ENCODE measurements around the gene BTC. TPM values are rescaled to one million over a fixed set of nuclear protein-coding genes. Genes with fewer than 3 reads are reported as not detected.

BTC gene
- total and polyA plus RNA-seq, 9 donors: 2.5 to 7.1 (median 3.4) TPM

DNA sequence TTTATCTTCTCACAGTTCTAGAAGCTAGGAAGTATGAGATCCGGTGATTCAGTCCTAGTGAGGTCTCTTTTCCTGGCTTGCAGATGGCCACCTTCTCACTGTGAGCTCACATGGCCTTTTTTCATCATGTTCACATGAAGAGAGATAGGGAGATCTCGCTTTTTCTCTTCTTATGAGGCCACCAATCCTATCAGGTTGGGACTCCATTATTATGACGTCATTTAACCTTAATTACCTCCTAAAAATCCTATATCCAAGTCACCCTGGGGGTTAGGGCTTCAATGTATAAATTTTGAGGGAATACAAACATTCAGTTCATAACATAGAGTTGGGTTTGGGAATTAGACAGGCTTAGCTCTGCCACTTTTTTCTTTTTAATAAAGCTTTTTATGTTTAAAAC is 6.0 kb upstream of the BTC start:
- DNase-seq: no peak
- Histone ChIP-seq H3K4me1 (ENCODE audit: control insufficient read depth, insufficient read depth, low read length) (no peaks in the 10 kb centered on the region), H3K27me3 (ENCODE audit: control insufficient read depth, insufficient read depth, low read length) (no peaks in the 10 kb centered on the region), H3K9me3 (replicated peaks; ENCODE audit: control insufficient read depth, low read depth, low read length) (no peaks in the 10 kb centered on the region), H3K36me3 (ENCODE audit: control insufficient read depth, insufficient read depth, low read length) (no peaks in the 10 kb centered on the region), H3K4me3 (ENCODE audit: low read length) (no peak overlapping the region), H3K27ac (ENCODE audit: low read length) (no peak overlapping the region)
- WGBS (ENCODE audit: insufficient coverage): no CpG with 5 or more reads among the region's 3 CpGs

GRCh38 chr4:74796631-74797030 is 2.3 kb upstream of the BTC start:
- H3K27ac ChIP-seq (ENCODE audit: low read length): no peak overlapping the region
- no CpG with 5 or more reads among the region's 4 CpGs for WGBS (ENCODE audit: insufficient coverage)

GRCh38 chr4:74793757-74794381 is 454 bp downstream of the BTC start:
- peaks cover 16% of the 10 kb centered on the region for H3K27me3 ChIP-seq (ENCODE audit: control insufficient read depth, insufficient read depth, low read length)
- H3K9me3 ChIP-seq (replicated peaks; ENCODE audit: control insufficient read depth, low read depth, low read length): no peaks in the 10 kb centered on the region
- under 1% methylated on average over 42 of the region's 42 CpGs for WGBS (ENCODE audit: insufficient coverage)
- peaks cover 11% of the 10 kb centered on the region for H3K4me1 ChIP-seq (ENCODE audit: control insufficient read depth, insufficient read depth, low read length)
- peak; percentile 45 for DNase-seq
- no peaks in the 10 kb centered on the region for H3K36me3 ChIP-seq (ENCODE audit: control insufficient read depth, insufficient read depth, low read length)
- peak overlapping the region; percentile 62 for H3K4me3 ChIP-seq (ENCODE audit: low read length)
- peak overlapping the region; percentile 82 for H3K27ac ChIP-seq (ENCODE audit: low read length)

More at GRCh38 chr4:74796631-74797030, 2.3 kb upstream of the BTC start:
- Histone ChIP-seq H3K36me3 (ENCODE audit: control insufficient read depth, insufficient read depth, low read length) (no peaks in the 10 kb centered on the region), H3K4me1 (ENCODE audit: control insufficient read depth, insufficient read depth, low read length) (peaks cover 11% of the 10 kb centered on the region), H3K27me3 (ENCODE audit: control insufficient read depth, insufficient read depth, low read length) (peaks cover 16% of the 10 kb centered on the region), H3K4me3 (ENCODE audit: low read length) (no peak overlapping the region), H3K9me3 (replicated peaks; ENCODE audit: control insufficient read depth, low read depth, low read length) (no peaks in the 10 kb centered on the region)
- DNase-seq: no peak

GRCh38 chr4:74790652-74791051 is 3.7 kb downstream of the BTC start:
- 94% methylated on average over 2 of the region's 2 CpGs for WGBS (ENCODE audit: insufficient coverage)
- H3K4me3 ChIP-seq (ENCODE audit: low read length): no peak overlapping the region
- no peaks in the 10 kb centered on the region for H3K36me3 ChIP-seq (ENCODE audit: control insufficient read depth, insufficient read depth, low read length)
- H3K4me1 ChIP-seq (ENCODE audit: control insufficient read depth, insufficient read depth, low read length): peaks cover 11% of the 10 kb centered on the region
- H3K27me3 ChIP-seq (ENCODE audit: control insufficient read depth, insufficient read depth, low read length): peaks cover 16% of the 10 kb centered on the region
- H3K27ac ChIP-seq (ENCODE audit: low read length): no peak overlapping the region
- H3K9me3 ChIP-seq (replicated peaks; ENCODE audit: control insufficient read depth, low read depth, low read length): no peaks in the 10 kb centered on the region
- no peak for DNase-seq

- no peak for DNase-seq
- WGBS (ENCODE audit: insufficient coverage): no CpG with 5 or more reads among the region's 1 CpG
- no peaks in the 10 kb centered on the region for H3K36me3 ChIP-seq (ENCODE audit: control insufficient read depth, insufficient read depth, low read length)
Measured at GRCh38 chr4:74789518-74789917, 4.8 kb downstream of the BTC start.

DNA sequence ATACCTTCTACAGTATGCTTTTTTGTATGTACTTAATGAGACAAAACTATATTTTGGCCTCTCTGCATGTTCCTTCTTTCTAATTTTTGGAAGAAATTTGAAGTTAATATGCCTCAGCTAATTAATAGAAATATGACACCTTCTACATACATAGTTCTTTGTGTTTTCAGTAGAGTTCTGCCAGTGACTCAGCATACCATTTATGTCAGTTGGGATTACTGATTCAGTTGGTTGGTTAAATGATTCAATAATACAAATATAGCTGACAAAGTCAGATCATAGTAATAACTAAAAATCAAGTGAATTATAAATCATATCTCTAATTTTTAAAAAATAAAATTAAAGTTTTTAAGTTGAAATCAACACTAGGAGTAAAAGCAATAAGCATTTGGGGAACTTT is 16.8 kb downstream of the BTC start:
- Histone ChIP-seq H3K9me3 (replicated peaks; ENCODE audit: control insufficient read depth, low read depth, low read length) (peaks cover 2% of the 10 kb centered on the region), H3K4me3 (ENCODE audit: low read length) (no peak overlapping the region), H3K4me1 (ENCODE audit: control insufficient read depth, insufficient read depth, low read length) (no peaks in the 10 kb centered on the region), H3K36me3 (ENCODE audit: control insufficient read depth, insufficient read depth, low read length) (no peaks in the 10 kb centered on the region), H3K27me3 (ENCODE audit: control insufficient read depth, insufficient read depth, low read length) (no peaks in the 10 kb centered on the region), H3K27ac (ENCODE audit: low read length) (no peak overlapping the region)
- DNase-seq: no peak

More at GRCh38 chr4:74789518-74789917, 4.8 kb downstream of the BTC start:
- H3K4me3 ChIP-seq (ENCODE audit: low read length): no peak overlapping the region
- no peak overlapping the region for H3K27ac ChIP-seq (ENCODE audit: low read length)
- H3K27me3 ChIP-seq (ENCODE audit: control insufficient read depth, insufficient read depth, low read length): peaks cover 12% of the 10 kb centered on the region
- peaks cover 11% of the 10 kb centered on the region for H3K4me1 ChIP-seq (ENCODE audit: control insufficient read depth, insufficient read depth, low read length)
- H3K9me3 ChIP-seq (replicated peaks; ENCODE audit: control insufficient read depth, low read depth, low read length): no peaks in the 10 kb centered on the region

- Histone ChIP-seq H3K27me3 (ENCODE audit: control insufficient read depth, insufficient read depth, low read length) (no peaks in the 10 kb centered on the region), H3K27ac (ENCODE audit: low read length) (no peak overlapping the region), H3K36me3 (ENCODE audit: control insufficient read depth, insufficient read depth, low read length) (no peaks in the 10 kb centered on the region), H3K4me1 (ENCODE audit: control insufficient read depth, insufficient read depth, low read length) (no peaks in the 10 kb centered on the region), H3K9me3 (replicated peaks; ENCODE audit: control insufficient read depth, low read depth, low read length) (no peaks in the 10 kb centered on the region), H3K4me3 (ENCODE audit: low read length) (no peak overlapping the region)
- WGBS (ENCODE audit: insufficient coverage): 50% methylated on average over 1 of the region's 3 CpGs
- no peak for DNase-seq
Measured at GRCh38 chr4:74772783-74773182, 21.5 kb downstream of the BTC start.

DNA sequence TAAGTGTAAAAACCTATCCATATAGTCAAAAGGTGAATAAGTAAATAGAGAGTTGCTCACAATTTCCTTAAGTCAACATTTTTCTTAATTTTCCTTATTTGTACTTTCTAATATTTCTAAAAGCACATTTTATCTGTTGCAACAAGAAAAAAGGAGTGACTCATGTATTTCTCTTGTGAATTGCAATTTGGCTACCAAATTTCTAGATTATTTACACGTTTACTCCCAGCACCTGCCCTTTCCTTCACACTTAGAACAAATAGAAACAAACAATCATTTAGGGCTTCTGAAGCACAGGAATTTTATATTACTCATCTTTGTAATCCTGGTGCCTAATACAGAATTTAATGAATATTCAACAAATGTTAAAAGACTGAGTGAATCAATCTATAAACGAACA is 22.2 kb downstream of the BTC start:
- no CpG with 5 or more reads among the region's 2 CpGs for WGBS (ENCODE audit: insufficient coverage)
- DNase-seq: no peak
- no peaks in the 10 kb centered on the region for H3K9me3 ChIP-seq (replicated peaks; ENCODE audit: control insufficient read depth, low read depth, low read length)
- no peaks in the 10 kb centered on the region for H3K36me3 ChIP-seq (ENCODE audit: control insufficient read depth, insufficient read depth, low read length)
- no peaks in the 10 kb centered on the region for H3K27me3 ChIP-seq (ENCODE audit: control insufficient read depth, insufficient read depth, low read length)
- no peaks in the 10 kb centered on the region for H3K4me1 ChIP-seq (ENCODE audit: control insufficient read depth, insufficient read depth, low read length)
- H3K4me3 ChIP-seq (ENCODE audit: low read length): no peak overlapping the region
- no peak overlapping the region for H3K27ac ChIP-seq (ENCODE audit: low read length)

DNA sequence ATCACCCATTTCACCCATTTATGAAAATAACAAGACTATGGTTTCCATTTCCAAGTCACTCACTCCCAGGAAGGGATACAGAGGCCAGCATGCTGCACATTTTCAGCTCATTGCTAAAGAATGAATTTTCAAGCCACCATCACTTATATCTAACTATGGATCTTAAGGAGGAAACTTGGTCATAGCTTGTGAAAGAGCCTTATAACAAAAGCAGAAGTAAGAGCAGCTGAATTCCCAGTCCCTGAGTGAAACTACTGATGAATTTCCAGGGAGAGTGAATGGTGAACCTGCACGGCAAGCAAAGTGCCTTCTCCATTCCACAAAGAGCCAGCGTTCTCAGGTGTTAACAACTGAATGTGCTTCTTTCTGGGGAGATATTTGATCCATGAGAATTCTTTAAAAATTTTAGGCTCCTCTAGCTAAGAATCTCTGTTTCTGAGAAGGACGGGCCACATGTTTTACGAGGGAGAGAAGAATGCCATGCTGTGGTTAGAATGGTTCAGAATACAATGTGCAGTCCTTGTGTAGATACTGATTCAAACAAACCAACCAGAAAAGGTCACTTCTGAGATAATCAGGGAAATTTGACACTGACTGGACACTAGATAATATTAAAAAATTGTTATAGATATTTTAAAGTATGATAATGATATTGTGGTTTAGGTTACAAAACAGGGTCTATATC is 24.0 kb downstream of the BTC start:
- H3K4me3 ChIP-seq (ENCODE audit: low read length): no peak overlapping the region
- H3K36me3 ChIP-seq (ENCODE audit: control insufficient read depth, insufficient read depth, low read length): no peaks in the 10 kb centered on the region
- no peaks in the 10 kb centered on the region for H3K27me3 ChIP-seq (ENCODE audit: control insufficient read depth, insufficient read depth, low read length)
- DNase-seq: no peak
- no peaks in the 10 kb centered on the region for H3K4me1 ChIP-seq (ENCODE audit: control insufficient read depth, insufficient read depth, low read length)
- H3K9me3 ChIP-seq (replicated peaks; ENCODE audit: control insufficient read depth, low read depth, low read length): no peaks in the 10 kb centered on the region
- 73% methylated on average over 2 of the region's 4 CpGs for WGBS (ENCODE audit: insufficient coverage)
- H3K27ac ChIP-seq (ENCODE audit: low read length): no peak overlapping the region

GRCh38 chr4:74768857-74769525 is 25.3 kb downstream of the BTC start:
- Histone ChIP-seq H3K4me3 (ENCODE audit: low read length) (no peak overlapping the region), H3K27me3 (ENCODE audit: control insufficient read depth, insufficient read depth, low read length) (no peaks in the 10 kb centered on the region), H3K27ac (ENCODE audit: low read length) (no peak overlapping the region), H3K4me1 (ENCODE audit: control insufficient read depth, insufficient read depth, low read length) (no peaks in the 10 kb centered on the region), H3K36me3 (ENCODE audit: control insufficient read depth, insufficient read depth, low read length) (no peaks in the 10 kb centered on the region), H3K9me3 (replicated peaks; ENCODE audit: control insufficient read depth, low read depth, low read length) (no peaks in the 10 kb centered on the region)
- no CpG with 5 or more reads among the region's 2 CpGs for WGBS (ENCODE audit: insufficient coverage)
- DNase-seq: no peak
